Cardiac fibroblast (primary cell): ENCODE measurements around the gene SAP30L.

Experiments
- DNase-seq, 2 donors: peaks; one replicate each; pipeline versions ENCODE4 v3.0.0 to v3.0.0-alpha.2; 2010; ENCODE audit warnings: low read depth in 2 of 2
- H3K4me3 ChIP-seq, 2 donors: replicated peaks in 1 of 2; 1 replicate in 1 of 2; 2 replicates in 1 of 2; pipeline ENCODE4 v1.5.1; 2011; ENCODE audit warnings: low read depth in 2 of 2, low read length in 2 of 2, mild to moderate bottlenecking in 2 of 2, moderate library complexity in 1 of 2
- TF ChIP-seq, protein P1 (sequence below): IDR thresholded peaks from one replicate; pipeline ENCODE4 v1.5.1; 2011; ENCODE audit warnings: low read depth, mild to moderate bottlenecking, low read length, inconsistent platforms

The SAP30L gene

GRCh38 chr5:154415114-154415513 lies 30.7 kb upstream of the SAP30L start:
- TF ChIP-seq, protein P1, sequence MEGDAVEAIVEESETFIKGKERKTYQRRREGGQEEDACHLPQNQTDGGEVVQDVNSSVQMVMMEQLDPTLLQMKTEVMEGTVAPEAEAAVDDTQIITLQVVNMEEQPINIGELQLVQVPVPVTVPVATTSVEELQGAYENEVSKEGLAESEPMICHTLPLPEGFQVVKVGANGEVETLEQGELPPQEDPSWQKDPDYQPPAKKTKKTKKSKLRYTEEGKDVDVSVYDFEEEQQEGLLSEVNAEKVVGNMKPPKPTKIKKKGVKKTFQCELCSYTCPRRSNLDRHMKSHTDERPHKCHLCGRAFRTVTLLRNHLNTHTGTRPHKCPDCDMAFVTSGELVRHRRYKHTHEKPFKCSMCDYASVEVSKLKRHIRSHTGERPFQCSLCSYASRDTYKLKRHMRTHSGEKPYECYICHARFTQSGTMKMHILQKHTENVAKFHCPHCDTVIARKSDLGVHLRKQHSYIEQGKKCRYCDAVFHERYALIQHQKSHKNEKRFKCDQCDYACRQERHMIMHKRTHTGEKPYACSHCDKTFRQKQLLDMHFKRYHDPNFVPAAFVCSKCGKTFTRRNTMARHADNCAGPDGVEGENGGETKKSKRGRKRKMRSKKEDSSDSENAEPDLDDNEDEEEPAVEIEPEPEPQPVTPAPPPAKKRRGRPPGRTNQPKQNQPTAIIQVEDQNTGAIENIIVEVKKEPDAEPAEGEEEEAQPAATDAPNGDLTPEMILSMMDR, result no peak
- H3K4me3 ChIP-seq, result no peak overlapping the region
- DNase-seq, result no peak

DNA sequence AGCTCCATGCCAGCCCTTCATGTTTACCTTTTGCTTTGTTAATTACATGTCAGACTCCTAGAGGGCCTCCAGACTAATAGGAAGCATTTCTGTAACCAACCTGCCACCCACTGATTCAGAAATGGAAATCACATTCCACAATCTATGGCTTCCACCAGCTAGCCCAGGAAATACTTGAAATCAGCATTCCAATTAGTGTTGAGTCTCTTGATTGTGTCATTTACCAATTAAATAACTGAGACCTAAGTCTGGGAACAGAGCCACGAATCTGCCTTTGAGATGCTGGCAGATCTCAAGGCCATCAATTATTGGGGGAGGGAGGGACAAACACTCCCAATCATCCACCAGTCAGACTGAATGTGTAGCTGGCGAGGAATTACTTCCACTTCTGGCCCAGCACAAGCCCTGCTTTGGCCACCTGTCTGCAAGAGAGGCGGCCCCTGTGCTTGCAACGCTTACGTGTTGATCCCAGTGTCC lies 27.4 kb upstream of the SAP30L start:
- DNase-seq, result no peak
- TF ChIP-seq, protein P1, result no peak
- H3K4me3 ChIP-seq, result no peak overlapping the region

DNA sequence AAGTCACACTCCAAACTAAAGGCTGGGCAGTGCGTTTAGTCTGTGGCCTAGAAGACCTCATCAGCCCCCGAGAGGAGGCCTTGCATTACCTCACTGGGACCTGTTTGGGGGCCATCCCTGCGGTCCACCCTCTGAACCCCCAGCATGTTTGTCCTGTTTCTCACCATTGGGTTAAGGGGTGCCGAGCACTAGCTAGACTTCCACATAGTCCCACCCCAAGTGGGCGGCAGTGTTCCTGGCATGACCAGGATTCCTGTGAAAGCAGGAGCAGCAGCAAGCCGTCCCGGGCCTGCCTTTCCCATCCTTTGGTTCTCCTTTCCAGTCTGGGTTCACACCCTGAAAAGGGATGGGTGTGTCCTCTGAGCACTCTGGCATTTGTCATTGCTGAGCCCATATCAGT lies 26.6 kb upstream of the SAP30L start:
- DNase-seq, result no peak
- TF ChIP-seq, protein P1, result no peak
- H3K4me3 ChIP-seq, result no peak overlapping the region

- peak in 1 of 2 donors; percentile 39 for DNase-seq
- TF ChIP-seq, protein P1, result peak; percentile 53
- no peak overlapping the region for H3K4me3 ChIP-seq
These were observed 23.9 kb upstream of the SAP30L start for GRCh38 chr5:154421868-154422267.

DNA sequence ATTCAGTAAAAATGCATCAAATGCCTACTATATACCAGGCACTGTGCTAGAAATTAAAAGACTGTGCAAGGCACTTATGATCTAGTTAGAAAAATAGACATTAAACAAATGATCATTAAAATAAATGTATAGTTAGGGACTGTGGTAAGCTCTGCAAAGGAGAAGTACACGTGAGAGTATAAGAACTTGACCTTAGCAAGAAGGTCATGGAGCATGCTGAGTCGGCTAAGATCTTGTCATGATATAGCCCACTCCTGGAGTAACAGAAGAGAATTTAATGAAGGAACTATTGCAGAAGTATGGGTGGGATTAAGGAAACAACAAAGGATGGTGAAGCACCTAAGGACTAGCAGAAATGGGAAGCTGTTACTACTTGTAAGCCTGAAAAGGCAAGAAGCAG lies 23.5 kb upstream of the SAP30L start:
- no peak for DNase-seq
- H3K4me3 ChIP-seq, result no peak overlapping the region
- TF ChIP-seq, protein P1, result no peak

- TF ChIP-seq, protein P1, result no peak
- H3K4me3 ChIP-seq, result no peak overlapping the region
- no peak for DNase-seq
These were observed 17.6 kb upstream of the SAP30L start for GRCh38 chr5:154428208-154428607.

GRCh38 chr5:154429341-154429740 lies 16.5 kb upstream of the SAP30L start:
- DNase-seq, result no peak
- no peak overlapping the region for H3K4me3 ChIP-seq
- TF ChIP-seq, protein P1, result no peak
